Measurements from ENCODE around the gene FGD4.

FGD4 gene

GRCh38 chr12:32399370-32400113 is at the start of gene FGD4:
FGD4 (plus strand) TSS chr12:32399558.
- peak; percentile 53 for DNase-seq (ENCODE audit: low spot score)

- DNase-seq (ENCODE audit: low spot score) = no peak
Measured at GRCh38 chr12:32353540-32353939, 45.8 kb upstream of the FGD4 start.

GRCh38 chr12:32357601-32358249 is 41.6 kb upstream of the FGD4 start:
- DNase-seq (ENCODE audit: low spot score) = no peak

DNA sequence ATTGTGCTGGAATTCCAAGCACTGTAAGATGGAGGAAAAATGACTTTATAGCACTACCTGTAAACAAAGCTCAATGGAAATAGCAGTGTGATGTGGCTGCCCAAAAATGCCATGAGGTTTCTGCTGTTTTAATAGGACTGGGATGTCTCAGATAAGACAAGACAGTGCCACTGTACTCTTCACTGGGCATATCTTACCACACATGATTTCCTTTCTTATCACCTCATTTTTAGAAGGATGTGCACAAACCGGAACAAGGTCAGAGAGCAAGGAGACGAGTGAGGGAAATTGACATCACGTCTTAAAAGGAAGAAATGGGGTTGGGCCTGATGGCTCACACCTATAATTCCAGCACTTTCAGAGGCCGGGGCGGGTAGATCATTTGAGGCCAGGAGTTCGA is 38.4 kb upstream of the FGD4 start:
- DNase-seq (ENCODE audit: low spot score) = no peak

- no peak for DNase-seq (ENCODE audit: low spot score)
Measured at GRCh38 chr12:32362892-32363291, 36.5 kb upstream of the FGD4 start.

- DNase-seq (ENCODE audit: low spot score) = peak; percentile 60
Measured at GRCh38 chr12:32365473-32366064, 33.8 kb upstream of the FGD4 start.

DNA sequence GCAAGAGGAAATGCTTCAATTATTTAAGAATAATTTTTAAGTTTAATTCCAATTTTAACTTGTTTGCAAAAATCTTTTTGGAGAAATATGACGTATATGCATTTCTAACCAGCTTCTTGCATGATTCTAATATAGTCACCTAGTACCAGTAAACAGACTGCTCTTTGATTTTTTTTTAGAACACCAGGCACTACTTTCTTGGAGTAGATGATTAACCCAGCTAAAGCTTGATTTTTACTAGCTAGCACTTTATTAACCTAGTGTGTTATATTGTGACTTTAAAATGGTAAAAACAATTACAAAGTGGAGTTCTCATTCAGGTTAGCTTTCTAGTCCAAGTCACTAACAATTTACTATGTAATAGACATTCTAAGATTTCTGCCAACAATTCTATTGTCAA is 32.6 kb upstream of the FGD4 start:
- DNase-seq (ENCODE audit: low spot score) = no peak

- no peak for DNase-seq (ENCODE audit: low spot score)
Measured at GRCh38 chr12:32367381-32367780, 32.0 kb upstream of the FGD4 start.

- no peak for DNase-seq (ENCODE audit: low spot score)
Measured at GRCh38 chr12:32369202-32369601, 30.2 kb upstream of the FGD4 start.

DNA sequence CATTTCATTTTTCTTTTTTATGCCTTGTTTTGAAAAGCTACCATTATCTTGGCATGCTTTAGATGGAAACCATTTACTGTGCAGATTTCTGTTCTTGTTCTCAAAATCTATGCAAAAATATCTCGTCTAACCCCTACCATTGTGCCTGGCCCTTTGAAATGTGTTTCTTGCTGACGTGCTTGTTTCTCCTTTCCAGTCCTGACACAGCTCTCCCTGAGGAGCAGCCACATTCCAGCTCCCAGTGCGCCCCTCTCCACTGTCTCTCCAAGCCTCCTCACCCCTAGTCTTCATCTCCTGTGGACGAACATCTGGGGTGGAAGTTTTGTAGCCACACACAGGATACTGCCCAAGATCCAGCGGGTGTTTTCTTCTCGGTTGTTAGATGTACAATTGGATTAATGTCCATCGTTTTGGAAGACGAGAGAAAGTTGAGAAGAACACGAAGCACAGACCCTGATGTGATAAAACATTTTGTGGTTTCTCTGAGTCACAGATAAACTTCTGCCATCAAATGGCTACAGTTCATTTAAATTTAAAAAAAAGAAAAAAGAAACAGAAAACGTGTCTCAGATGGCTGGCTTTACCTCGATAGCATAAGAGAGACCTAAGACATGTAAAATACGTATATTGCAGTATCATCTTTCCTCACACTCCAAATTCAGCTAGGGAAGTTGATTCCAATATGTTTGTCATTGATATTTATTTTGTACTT is 21.9 kb upstream of the FGD4 start:
- DNase-seq (ENCODE audit: low spot score) = no peak

- no peak for DNase-seq (ENCODE audit: low spot score)
Measured at GRCh38 chr12:32379213-32379612, 20.1 kb upstream of the FGD4 start.

DNA sequence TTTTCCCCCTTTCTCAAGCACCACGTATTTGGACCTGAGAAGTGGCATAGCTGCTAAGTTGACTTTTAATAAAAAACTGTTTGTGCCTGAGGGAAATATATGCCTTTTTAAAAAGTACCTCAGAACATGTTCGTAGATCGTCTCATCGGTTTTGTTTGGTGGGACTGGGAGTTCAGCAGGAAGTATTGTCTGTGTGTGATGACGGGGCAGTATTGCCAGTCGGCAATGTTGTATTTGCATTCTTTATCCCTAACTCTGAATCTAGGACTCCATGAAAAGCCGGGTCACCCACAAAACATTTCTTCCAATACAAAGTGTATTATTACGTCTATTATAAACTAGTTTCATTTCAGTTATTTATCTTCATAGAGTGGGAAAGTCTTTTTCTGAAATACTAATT is 19.7 kb upstream of the FGD4 start:
- DNase-seq (ENCODE audit: low spot score) = no peak

- no peak for DNase-seq (ENCODE audit: low spot score)
Measured at GRCh38 chr12:32382226-32382625, 17.1 kb upstream of the FGD4 start.

- no peak for DNase-seq (ENCODE audit: low spot score)
Measured at GRCh38 chr12:32390572-32391219, 8.7 kb upstream of the FGD4 start.

DNA sequence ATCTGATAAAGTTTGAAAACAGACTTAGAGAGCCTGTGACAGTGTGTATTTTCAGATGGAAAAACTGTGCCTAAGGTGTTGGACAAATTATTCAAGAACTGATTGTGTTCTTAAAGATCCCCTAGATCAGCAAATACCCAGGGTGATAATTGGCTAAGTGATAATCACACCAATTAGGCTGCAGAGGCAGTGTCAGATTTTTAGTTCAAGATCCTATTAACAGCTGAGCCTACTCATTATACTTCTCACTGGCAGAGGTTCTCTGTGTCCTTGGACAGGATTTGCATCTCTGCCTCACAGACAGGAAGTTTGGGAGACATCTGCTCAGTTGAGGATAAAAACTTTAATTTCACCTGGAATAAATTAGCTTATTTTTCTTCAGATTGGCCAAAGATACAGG is 4.3 kb upstream of the FGD4 start:
- no peak for DNase-seq (ENCODE audit: low spot score)

DNA sequence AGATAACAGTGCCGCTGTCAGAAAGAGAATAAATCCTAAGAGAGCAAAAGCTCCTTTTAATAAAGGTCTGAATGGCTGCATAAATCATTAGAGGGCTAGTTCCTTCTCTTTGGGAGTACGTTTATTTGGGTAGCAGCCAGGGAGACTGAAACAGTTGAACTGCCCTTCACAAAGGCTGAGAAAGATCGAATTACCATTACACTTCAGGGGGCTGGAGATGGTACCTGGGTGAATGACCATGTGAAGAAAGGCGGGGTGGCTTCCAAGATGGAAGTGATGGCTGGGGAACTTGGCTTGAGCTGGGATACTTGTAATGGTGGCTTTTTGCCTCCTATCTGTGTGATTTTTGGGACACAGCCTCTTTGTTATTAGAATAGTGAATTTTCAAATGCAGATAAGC is 1.7 kb upstream of the FGD4 start:
- no peak for DNase-seq (ENCODE audit: low spot score)

- DNase-seq (ENCODE audit: low spot score) = no peak
Measured at GRCh38 chr12:32398181-32398580, 1.2 kb upstream of the FGD4 start.

DNA sequence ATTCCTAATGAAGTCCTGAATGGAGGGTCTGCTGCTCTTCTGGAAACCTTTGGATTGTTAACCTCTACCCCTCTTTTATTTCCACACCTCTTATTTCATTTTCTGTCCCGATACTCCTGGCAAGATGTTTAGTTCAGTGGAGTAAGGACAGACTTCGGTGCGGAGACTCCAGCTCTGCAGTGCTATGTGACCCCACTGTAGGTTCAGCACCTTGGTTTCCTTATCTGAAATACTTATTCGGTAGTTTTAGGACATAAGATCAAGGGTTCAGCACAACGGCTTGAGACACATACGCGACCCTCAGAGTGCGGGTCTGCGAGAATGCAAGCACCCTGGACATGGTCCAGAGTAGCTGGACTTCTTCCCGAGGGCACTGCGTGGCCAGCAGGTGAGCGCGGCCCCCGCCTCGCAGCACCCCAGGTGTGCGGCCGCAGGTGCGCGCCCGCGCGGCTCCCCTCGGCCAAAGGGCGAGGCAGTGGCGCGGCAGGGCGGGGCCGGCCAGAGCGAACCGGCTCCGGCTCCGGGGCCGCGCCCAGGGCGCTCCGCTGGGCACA is 465 bp upstream of the FGD4 start:
- no peak for DNase-seq (ENCODE audit: low spot score)

DNA sequence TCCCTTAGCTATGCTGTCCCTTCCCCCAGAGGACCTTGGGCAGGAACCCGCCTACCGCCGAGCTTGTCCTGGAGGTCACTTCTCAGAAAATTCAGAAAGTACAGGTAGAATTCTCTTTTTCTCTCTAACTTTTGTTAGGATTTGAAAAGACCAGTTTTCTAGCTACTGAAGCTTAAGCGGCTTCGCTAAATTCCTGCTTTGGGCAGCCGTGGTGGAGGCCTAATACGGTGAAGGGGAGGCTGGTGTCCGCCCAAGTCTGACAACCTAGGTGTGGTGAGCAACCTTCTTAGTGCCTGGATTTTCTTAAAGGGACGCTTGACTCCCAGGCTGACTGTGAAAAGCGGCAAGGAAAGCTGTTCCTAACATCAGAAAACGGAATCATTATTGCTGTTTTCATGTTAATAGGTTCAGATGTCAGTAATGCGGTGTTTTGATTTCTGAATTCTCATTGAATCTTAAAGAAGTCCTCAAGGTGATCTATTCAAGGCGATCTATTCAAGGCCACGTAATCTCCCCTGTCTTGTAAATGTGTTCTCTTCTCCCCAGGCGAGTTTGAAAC is 835 bp downstream of the FGD4 start:
- DNase-seq (ENCODE audit: low spot score) = no peak

- no peak for DNase-seq (ENCODE audit: low spot score)
Measured at GRCh38 chr12:32400866-32401265, 1.5 kb downstream of the FGD4 start.

DNA sequence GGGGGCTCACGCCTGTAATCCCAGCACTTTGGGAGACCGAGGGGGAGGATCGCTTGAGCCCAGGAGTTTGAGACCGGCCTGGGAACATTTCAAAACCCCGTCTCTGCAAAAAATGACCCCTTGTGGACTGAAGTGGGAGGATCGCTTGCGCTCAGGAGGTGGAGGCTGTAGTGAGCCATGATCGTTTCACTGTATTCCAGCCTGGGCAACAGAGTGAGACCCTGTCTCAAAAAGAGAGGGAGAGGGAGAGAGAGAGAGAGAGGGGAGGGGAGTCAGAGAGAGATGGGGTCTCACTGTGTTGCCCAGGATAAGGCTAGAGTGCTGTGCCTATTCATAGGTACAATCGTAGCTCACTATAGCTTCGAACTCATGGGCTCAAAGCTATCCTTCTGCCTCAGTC is 2.8 kb downstream of the FGD4 start:
- no peak for DNase-seq (ENCODE audit: low spot score)

GRCh38 chr12:32402946-32403345 is 3.6 kb downstream of the FGD4 start:
- DNase-seq (ENCODE audit: low spot score) = no peak
